ENCODE results near the gene ERBB2.
A peak's percentile ranks its signal among the peaks of the same experiment; 100 is the strongest.

ERBB2 gene

GRCh38 chr17:39769974-39770587 lies 70.2 kb downstream of the ERBB2 start:
- DNase-seq: peak; percentile 76
- TF ChIP-seq EZH2phosphoT487 (IDR thresholded peaks at IDR 0.05; ENCODE audit: low read length) (no peak), CTCF (IDR thresholded peaks at IDR 0.05; ENCODE audit: low read length) (no peak), EZH2 (optimal IDR thresholded peaks at IDR 0.05; ENCODE audit: low read depth, low read length) (no peak)
- H3K79me2 ChIP-seq (ENCODE audit: low read length): peaks cover 100% of the 10 kb centered on the region
- H3K9me3 ChIP-seq (replicated peaks; ENCODE audit: insufficient read depth, low read length): no peaks in the 10 kb centered on the region
- H3K9me2 ChIP-seq (replicated peaks; ENCODE audit: insufficient read depth, low read length): no peaks in the 10 kb centered on the region
- H3K4me2 ChIP-seq (ENCODE audit: low read depth, low read length): peak overlapping the region; percentile 49
- H3F3A ChIP-seq (ENCODE audit: insufficient read depth, low read length): peaks cover 57% of the 10 kb centered on the region
- peak overlapping the region; percentile 87 for H3K27ac ChIP-seq (ENCODE audit: low read length)
- peaks cover 24% of the 10 kb centered on the region for H3K36me3 ChIP-seq (replicated peaks; ENCODE audit: insufficient read depth, low read length)
- peaks cover 81% of the 10 kb centered on the region for H3K4me1 ChIP-seq (ENCODE audit: low read length)
- peak overlapping the region; percentile 39 for H3K9ac ChIP-seq (ENCODE audit: low read length)
- no peak overlapping the region for H3K4me3 ChIP-seq (ENCODE audit: low read length)
- H4K20me1 ChIP-seq (ENCODE audit: insufficient read depth, low read length): no peaks in the 10 kb centered on the region
- H2AFZ ChIP-seq (ENCODE audit: low read length): no peak overlapping the region
- H3K27me3 ChIP-seq (replicated peaks; ENCODE audit: insufficient read depth, low read length): no peaks in the 10 kb centered on the region

- H3K4me2 ChIP-seq (ENCODE audit: low read depth, low read length): peak overlapping the region; percentile 49
- H2AFZ ChIP-seq (ENCODE audit: low read length): no peak overlapping the region
- TF ChIP-seq CTCF (IDR thresholded peaks at IDR 0.05; ENCODE audit: low read length) (no peak), EZH2phosphoT487 (IDR thresholded peaks at IDR 0.05; ENCODE audit: low read length) (no peak), EZH2 (optimal IDR thresholded peaks at IDR 0.05; ENCODE audit: low read depth, low read length) (no peak)
- peak overlapping the region; percentile 87; the same call in 1 of the 2 replicates for H3K27ac ChIP-seq (ENCODE audit: low read length)
- DNase-seq: no peak
- H3K27me3 ChIP-seq (replicated peaks; ENCODE audit: insufficient read depth, low read length): no peaks in the 10 kb centered on the region
- no peak overlapping the region for H3K4me3 ChIP-seq (ENCODE audit: low read length)
- no peaks in the 10 kb centered on the region for H4K20me1 ChIP-seq (ENCODE audit: insufficient read depth, low read length)
- no peaks in the 10 kb centered on the region for H3K9me2 ChIP-seq (replicated peaks; ENCODE audit: insufficient read depth, low read length)
- no peak overlapping the region for H3K9ac ChIP-seq (ENCODE audit: low read length)
- H3K36me3 ChIP-seq (replicated peaks; ENCODE audit: insufficient read depth, low read length): peaks cover 11% of the 10 kb centered on the region; the same call in 1 of the 2 replicates
- H3K9me3 ChIP-seq (replicated peaks; ENCODE audit: insufficient read depth, low read length): no peaks in the 10 kb centered on the region
- peaks cover 86% of the 10 kb centered on the region for H3K4me1 ChIP-seq (ENCODE audit: low read length)
- H3K79me2 ChIP-seq (ENCODE audit: low read length): peaks cover 95% of the 10 kb centered on the region
- peaks cover 78% of the 10 kb centered on the region for H3F3A ChIP-seq (ENCODE audit: insufficient read depth, low read length)
These were observed 72.6 kb downstream of the ERBB2 start for GRCh38 chr17:39772415-39772814.

GRCh38 chr17:39772987-39773934 lies 73.4 kb downstream of the ERBB2 start:
- peaks cover 86% of the 10 kb centered on the region for H3F3A ChIP-seq (ENCODE audit: insufficient read depth, low read length)
- no peaks in the 10 kb centered on the region for H3K9me3 ChIP-seq (replicated peaks; ENCODE audit: insufficient read depth, low read length)
- no peak overlapping the region for H3K9ac ChIP-seq (ENCODE audit: low read length)
- H3K27ac ChIP-seq (ENCODE audit: low read length): peak overlapping the region; percentile 87; the same call in 1 of the 2 replicates
- H3K79me2 ChIP-seq (ENCODE audit: low read length): peaks cover 93% of the 10 kb centered on the region
- peaks cover 7% of the 10 kb centered on the region; the same call in 1 of the 2 replicates for H3K36me3 ChIP-seq (replicated peaks; ENCODE audit: insufficient read depth, low read length)
- peak overlapping the region; percentile 21; the same call in 1 of the 2 replicates for H3K4me2 ChIP-seq (ENCODE audit: low read depth, low read length)
- peaks cover 83% of the 10 kb centered on the region for H3K4me1 ChIP-seq (ENCODE audit: low read length)
- H2AFZ ChIP-seq (ENCODE audit: low read length): no peak overlapping the region
- no peak overlapping the region for H3K4me3 ChIP-seq (ENCODE audit: low read length)
- no peaks in the 10 kb centered on the region for H3K27me3 ChIP-seq (replicated peaks; ENCODE audit: insufficient read depth, low read length)
- no peaks in the 10 kb centered on the region for H3K9me2 ChIP-seq (replicated peaks; ENCODE audit: insufficient read depth, low read length)
- TF ChIP-seq CTCF (IDR thresholded peaks at IDR 0.05; ENCODE audit: low read length) (no peak), EZH2phosphoT487 (IDR thresholded peaks at IDR 0.05; ENCODE audit: low read length) (no peak), EZH2 (optimal IDR thresholded peaks at IDR 0.05; ENCODE audit: low read depth, low read length) (no peak)
- no peak for DNase-seq
- no peaks in the 10 kb centered on the region for H4K20me1 ChIP-seq (ENCODE audit: insufficient read depth, low read length)
